Thymus (tissue), 2 donors: Measurements from ENCODE around the gene PICALM. TPM values are rescaled to one million over a fixed set of nuclear protein-coding genes. Genes with fewer than 3 reads are reported as not detected.

ENCODE experiments used
- polyA plus RNA-seq: library from polyadenylated mRNA; stranded (reverse); fragments of 200-250 nt; gene quantifications from one replicate; pipeline ENCODE4 v1.2.3, GENCODE V29; 2013
- total RNA-seq: library from RNA; stranded (reverse); fragments of 120-200 nt; gene quantifications from one replicate; pipeline ENCODE4 v1.2.4, GENCODE V29; 2013
- donor health status: healthy.

PICALM gene
- total and polyA plus RNA-seq, 2 donors, result 93.1 to 111 TPM

Other genes starting within 250 kb of the PICALM start
- gene CCDC83, start 213.7 kb downstream of the PICALM start, total RNA-seq, result not detected
- gene CCDC83, start 213.7 kb downstream of the PICALM start, polyA plus RNA-seq, result 0.05 TPM
- 23.8 TPM for gene EED, start 175.7 kb upstream of the PICALM start, total RNA-seq
- 32.1 TPM for gene EED, start 175.7 kb upstream of the PICALM start, polyA plus RNA-seq
- gene HIKESHI, start 233.2 kb upstream of the PICALM start, total RNA-seq, result 70.3 TPM
- 55.1 TPM for gene HIKESHI, start 233.2 kb upstream of the PICALM start, polyA plus RNA-seq